Tibial nerve (tissue), 4 donors: ENCODE measurements around the gene USP37.

Source experiments
- CTCF ChIP-seq, 5 experiments: fragments of 200-600 bp in 3 of 5; fragments of 450-650 bp in 2 of 5; sonication (generic) in 3 of 5; IDR thresholded peaks; one replicate each; pipeline ENCODE4 v1.5.1; 2016 to 2019; ENCODE audit warnings: antibody characterized with exemption in 5 of 5, mild to moderate bottlenecking in 3 of 5, moderate library complexity in 2 of 5
- EP300 ChIP-seq, 2 donors: sonication (generic); formaldehyde crosslinking; IDR thresholded peaks; one replicate each; pipeline ENCODE4 v1.6.1; 2017; ENCODE audit warnings: antibody characterized with exemption in 2 of 2, mild to moderate bottlenecking in 1 of 2
- POLR2A ChIP-seq, 2 donors: fragments of 450-650 bp; IDR thresholded peaks; one replicate each; pipeline ENCODE4 v1.6.1; 2017; ENCODE audit warnings: antibody characterized with exemption in 2 of 2, mild to moderate bottlenecking in 2 of 2, moderate library complexity in 2 of 2

- TF ChIP-seq CTCF (IDR thresholded peaks at IDR 0.05) (no peak), POLR2A (IDR thresholded peaks at IDR 0.05) (no peak), EP300 (IDR thresholded peaks at IDR 0.05) (peak in 1 of 2 donors; percentile 59)
Observed at GRCh38 chr2:218471982-218472381, 96.2 kb downstream of the USP37 start.
